Activated CD4-positive, alpha-beta T cell treated with anti-CD3 and anti-CD28 coated beads, Interleukin-10, Interleukin-2, amounts not matched to agents 100 ng/mL and 50 ng/mL, durations not matched to agents 16 hours and 8 hours (primary cell): Measurements from ENCODE around the gene PTPRM.

Experiments used
- DNase-seq: peaks from one replicate; pipeline ENCODE4 v3.0.0-alpha.2; 2020

PTPRM gene

GRCh38 chr18:7677424-7677823, 110.3 kb downstream of the PTPRM start:
- no peak for DNase-seq

- no peak for DNase-seq
These were observed 111.3 kb downstream of the PTPRM start for GRCh38 chr18:7678389-7678788.

DNA sequence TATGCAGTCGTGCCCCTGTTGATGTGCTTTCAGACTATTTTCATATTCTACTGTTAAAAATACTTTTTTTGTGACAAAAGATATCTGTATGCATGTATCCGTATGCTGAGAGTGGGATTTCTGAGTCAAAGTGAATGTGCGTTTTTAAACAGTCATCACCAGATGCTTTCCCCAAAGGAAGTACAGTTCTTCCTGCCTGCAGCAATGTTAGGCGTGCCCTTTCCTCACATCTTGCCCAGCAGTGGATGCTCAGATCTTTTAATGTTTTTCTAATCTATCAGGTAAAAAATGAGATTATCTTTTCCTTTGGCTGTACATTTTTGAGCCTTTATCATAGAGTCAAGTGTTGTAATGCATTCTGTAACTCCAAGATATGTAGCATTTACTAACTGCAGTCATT, 111.7 kb downstream of the PTPRM start:
- DNase-seq, result no peak

GRCh38 chr18:7681298-7681697, 114.2 kb downstream of the PTPRM start:
- no peak for DNase-seq

DNA sequence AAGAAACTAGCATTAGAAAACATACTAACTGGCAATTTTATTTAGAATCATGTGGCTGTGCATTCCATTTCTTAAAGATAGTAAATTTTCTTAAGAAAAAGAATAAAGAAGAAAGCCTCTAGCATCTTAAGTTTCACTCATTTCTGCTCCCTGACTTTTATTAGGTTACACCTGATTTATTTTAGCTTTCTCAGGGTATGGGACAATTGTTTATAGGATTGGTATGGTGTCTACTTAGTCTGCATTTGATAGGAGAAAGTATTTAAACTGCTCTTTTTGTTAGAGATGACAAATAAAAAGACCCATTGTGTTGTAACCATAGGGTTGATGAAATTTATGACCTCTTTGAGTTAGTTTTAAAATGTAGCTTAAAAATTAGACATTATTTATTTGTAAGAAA, 115.2 kb downstream of the PTPRM start:
- no peak for DNase-seq

DNA sequence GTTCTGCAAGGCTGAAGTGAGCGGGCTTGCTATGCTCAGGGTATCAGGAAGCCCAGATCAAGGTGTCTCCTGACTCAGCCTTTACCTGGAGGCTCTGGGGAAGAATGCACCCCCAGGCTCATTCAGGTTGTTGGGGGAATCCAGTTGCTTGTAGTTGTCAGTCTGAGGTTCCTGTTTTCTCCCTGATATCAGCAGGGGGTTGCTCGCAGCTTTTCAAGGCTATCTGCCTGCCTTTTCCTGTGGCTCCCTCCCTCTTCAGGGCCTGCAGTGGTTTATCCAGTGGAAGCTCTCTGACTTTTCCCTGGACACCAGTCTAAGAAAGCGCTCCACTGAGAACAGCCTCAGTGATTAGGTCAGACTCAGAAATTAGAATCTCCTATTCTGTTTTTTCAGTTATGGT, 116.6 kb downstream of the PTPRM start:
- DNase-seq, result no peak

DNA sequence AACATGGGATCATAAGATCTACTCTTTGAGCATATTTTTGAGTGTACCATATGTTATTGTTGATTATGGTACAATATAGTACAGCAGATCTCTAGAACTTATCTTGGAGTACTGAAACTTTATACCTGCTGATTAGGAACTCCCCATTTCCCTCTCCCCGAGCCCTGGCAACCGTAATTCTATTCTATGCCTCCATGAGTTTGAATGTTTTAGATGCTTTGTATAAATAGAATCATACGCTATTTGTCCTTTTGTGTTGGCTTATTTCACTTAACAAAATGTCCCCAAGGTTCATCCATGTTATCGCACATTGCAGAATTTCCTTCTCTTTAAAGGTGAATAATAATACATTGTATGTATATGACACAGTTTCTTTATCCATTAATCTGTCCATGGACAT, 117.2 kb downstream of the PTPRM start:
- DNase-seq, result no peak

GRCh38 chr18:7684966-7685365, 117.8 kb downstream of the PTPRM start:
- no peak for DNase-seq

DNA sequence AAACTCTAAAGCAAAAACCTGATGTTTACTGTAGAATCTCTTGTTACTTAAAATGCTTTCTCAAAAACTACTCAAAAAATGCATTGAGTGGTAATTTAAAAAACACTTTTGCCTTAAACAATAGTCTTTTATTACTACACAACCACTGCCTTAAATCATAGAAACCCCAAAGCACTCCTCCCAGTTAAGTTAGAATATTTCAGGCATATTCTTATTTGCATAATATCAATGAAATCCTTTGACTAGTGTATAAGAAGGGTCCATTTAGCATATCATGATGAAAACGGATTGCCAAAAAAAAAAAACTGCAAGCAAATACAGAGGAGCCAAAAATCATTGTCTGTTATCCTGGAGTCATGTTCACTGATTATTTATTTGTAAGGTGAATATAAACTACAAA, 119.2 kb downstream of the PTPRM start:
- no peak for DNase-seq

DNA sequence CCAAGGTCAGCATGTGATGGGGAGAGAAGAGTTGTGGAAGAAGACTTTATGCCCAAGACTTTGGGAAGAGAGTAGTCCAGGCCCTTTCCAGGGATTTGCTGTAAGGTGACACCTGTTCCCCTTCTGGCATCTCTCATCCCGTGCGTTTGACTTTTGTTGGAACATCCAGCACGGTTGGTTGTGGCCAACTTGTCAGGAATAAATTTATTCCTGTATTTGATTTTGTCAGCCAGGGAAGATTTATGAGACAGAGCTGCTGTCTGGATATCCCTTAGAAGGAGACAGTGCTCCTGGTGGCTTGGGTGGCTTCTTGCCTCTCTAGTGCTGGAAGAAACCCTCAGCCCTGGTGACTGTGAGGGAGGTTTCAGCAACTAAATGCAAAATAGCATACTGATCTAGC, 121.5 kb downstream of the PTPRM start:
- DNase-seq, result no peak

- DNase-seq, result no peak
These were observed 124.1 kb downstream of the PTPRM start for GRCh38 chr18:7691206-7691605.

GRCh38 chr18:7696780-7697179, 129.7 kb downstream of the PTPRM start:
- no peak for DNase-seq

GRCh38 chr18:7697306-7697705, 130.2 kb downstream of the PTPRM start:
- DNase-seq, result no peak

GRCh38 chr18:7711495-7711894, 144.4 kb downstream of the PTPRM start:
- DNase-seq, result no peak

DNA sequence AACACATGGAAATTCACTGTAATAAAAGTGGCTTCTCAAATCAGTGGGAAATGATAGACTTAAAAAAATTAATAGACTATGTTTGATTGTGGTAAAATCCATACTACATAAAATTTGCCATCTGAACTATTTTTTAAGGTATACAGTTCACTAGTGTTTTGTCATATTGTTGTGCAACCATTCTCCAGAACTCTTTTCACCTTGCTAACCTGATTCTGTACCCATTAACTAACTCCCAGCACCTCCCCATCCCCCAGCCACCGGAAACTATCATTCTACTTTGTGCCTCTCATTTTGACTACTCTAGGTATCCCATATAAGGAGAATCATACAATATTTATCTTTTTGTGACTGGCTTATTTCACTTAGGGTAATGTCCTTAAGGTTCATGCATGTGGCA, 153.3 kb downstream of the PTPRM start:
- no peak for DNase-seq

DNA sequence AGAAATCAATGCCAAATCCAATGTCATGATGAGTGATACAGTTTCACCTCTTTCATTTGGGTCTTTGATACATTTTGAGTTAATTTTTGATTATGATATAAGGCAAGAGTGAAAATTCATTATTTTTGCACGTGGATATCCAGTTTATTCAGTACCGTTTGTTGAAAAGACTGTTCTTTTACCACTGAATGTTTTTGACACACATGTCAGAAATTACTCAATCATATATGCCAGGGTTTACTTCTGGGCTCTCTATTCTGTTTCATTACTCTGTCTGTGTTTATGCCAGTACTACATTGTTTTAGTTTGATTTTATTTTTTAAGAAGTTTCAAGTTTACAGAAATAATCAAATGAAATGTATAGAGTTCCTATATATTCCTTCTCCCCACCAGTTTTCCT, 154.4 kb downstream of the PTPRM start:
- DNase-seq, result no peak

DNA sequence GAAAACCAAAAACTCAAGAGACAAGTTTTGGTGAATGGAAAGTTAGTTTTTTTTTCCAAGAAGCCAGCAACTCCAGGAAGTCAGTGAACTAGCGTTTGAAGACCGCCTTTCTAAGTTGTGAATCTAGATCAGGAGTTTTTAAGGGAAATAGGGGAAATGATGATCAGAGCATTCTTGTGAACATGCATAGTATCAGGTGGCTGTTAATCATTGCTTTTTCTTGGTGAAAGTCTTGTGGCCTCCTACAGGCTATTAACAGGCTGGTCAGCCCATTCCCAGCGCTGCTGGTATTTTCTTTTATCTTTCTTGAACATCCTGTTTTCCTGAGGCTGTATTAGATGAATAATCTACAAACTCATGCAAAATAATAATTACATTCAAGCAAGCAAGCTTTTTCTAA, 155.8 kb downstream of the PTPRM start:
- no peak for DNase-seq

DNA sequence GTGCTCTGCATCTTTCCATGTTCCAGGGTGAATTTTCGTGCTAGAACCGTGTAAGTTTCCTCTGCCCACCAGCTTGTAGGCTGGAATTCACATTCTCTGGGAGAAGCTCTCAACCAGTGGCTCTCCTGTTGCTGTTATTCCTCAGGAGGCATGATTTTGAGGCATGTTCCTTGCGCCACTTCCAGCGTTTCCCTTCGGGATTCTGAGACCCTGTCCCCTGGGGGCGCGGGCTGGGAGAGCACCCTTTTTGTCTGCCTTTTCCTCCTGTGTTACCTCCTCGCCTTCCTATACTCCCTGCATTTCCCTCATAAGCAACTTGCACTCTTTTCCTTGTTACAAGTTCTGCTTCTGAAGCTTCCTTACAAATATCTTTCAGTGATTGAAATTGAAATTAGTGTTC, 156.4 kb downstream of the PTPRM start:
- DNase-seq, result no peak

DNA sequence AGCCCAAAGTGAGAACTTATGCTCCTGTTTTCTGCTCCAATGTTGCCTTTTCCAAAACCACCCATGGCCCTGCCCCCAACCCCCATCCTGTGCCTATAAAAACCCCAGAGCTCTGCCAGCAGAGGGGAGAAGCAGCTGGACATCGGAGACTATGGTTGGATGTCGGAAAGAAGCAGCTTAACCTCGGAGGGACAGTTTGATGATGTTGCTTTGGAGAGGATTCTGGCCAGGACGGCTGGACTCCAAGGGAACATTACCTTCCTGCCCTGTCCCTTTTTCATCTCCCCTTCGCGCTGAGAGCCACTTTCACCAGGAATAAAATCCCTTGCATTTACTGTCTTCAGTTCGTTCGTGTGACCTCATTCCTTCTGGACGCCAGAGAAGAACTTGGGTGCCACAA, 158.4 kb downstream of the PTPRM start:
- DNase-seq, result no peak

DNA sequence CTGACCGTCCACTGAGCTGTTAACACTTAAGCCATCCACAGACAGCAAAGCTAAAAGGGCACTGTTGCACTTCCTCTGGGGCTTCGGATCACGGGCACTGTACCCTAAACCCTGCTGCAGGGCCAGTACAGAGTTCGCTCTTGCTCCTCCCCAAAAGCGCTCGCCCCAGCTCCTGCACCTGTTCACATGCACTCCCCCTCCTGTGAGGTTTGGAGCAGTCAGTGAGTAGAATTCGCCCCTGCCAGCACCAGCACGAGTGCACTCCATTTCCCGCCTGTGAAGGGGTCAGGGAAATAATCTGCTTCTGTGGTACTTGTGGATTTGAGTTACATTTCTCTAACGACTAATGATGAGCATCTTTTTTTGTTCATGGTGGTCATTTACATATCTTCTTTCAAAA, 158.8 kb downstream of the PTPRM start:
- DNase-seq, result no peak

GRCh38 chr18:7726522-7726921, 159.4 kb downstream of the PTPRM start:
- DNase-seq, result no peak

DNA sequence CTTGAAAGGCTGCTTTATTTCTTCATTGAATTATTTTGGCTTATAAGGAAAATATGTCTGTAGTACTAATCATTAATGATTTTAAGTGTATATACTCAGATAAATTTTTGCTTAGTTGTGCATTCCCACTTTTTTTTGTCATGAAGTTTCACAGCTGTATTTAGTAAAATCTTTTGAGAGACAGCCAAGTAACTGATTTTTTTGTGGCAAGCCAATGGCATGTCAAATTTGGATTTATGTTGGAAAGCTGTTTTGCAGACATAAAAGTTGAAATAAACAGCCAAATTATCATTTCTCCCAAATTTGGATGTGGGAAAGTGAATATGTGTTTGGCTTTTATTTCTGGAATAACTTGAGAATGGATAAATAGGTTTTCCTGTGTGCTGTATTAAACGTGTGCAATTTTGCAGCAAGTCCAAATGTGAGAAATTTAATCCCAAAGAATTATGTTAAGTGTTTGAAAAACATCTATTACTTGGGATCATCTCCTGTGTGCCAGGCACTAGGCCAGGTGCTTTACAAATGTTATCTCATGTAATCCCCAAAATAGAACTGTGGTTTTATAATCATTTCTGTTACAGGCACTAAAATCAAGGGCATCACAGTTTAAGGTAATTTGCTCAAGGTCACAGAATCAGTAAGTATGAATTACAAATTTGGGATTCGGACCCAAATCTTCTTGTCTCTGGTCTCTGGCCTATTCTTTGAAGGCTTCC, 160.4 kb downstream of the PTPRM start:
- no peak for DNase-seq

DNA sequence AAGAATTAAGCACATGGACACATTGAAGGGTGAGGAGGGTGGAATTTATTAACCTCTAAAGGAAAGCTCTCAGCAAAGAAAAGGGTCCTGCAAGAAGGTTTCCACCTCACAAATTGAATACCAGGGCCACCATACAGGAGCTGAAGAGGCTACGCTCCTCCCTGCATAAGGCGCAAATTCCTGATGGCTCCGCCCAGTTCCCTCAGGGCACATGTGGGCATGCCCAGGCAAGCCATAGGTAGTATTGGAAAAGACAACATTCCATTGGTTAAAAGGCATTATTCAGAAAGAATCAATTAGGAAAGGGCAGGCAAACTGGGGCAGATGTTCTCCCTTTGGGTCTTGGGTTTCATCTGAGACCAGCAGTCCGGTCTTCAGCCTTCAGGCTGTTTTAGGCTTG, 161.2 kb downstream of the PTPRM start:
- DNase-seq, result no peak

GRCh38 chr18:7729868-7730267, 162.8 kb downstream of the PTPRM start:
- DNase-seq, result no peak

- DNase-seq, result no peak
These were observed 163.6 kb downstream of the PTPRM start for GRCh38 chr18:7730682-7731081.

DNA sequence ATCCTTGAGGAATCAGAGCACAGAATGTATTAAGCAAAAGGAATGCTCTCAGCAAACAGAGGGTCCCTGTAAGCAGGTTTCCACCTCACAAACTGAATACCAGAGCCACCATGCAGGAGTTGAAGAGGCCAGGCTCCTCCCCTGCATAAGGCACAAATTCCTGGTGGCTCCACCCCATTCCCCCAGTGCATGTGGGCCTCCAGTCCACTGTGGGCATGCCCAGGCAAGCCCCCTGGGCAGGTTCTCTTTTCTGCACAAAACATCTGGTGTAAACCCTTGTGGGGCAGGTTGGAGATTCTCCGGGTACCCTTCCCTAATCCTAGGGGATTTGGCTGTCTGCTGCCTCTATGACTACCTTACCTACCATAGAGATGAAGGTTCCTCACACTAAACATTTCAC, 166.5 kb downstream of the PTPRM start:
- no peak for DNase-seq
